ENCODE measurements around the gene EPHA1. TPM values are rescaled to one million over a fixed set of nuclear protein-coding genes. Genes with fewer than 3 reads are reported as not detected.
A peak's percentile ranks its signal among the peaks of the same experiment; 100 is the strongest.

EPHA1 gene
- total and polyA plus RNA-seq, 2 of the 4 experiments (the other 2 are of a cell fraction), result 0.10 TPM; not detected in 1

DNA sequence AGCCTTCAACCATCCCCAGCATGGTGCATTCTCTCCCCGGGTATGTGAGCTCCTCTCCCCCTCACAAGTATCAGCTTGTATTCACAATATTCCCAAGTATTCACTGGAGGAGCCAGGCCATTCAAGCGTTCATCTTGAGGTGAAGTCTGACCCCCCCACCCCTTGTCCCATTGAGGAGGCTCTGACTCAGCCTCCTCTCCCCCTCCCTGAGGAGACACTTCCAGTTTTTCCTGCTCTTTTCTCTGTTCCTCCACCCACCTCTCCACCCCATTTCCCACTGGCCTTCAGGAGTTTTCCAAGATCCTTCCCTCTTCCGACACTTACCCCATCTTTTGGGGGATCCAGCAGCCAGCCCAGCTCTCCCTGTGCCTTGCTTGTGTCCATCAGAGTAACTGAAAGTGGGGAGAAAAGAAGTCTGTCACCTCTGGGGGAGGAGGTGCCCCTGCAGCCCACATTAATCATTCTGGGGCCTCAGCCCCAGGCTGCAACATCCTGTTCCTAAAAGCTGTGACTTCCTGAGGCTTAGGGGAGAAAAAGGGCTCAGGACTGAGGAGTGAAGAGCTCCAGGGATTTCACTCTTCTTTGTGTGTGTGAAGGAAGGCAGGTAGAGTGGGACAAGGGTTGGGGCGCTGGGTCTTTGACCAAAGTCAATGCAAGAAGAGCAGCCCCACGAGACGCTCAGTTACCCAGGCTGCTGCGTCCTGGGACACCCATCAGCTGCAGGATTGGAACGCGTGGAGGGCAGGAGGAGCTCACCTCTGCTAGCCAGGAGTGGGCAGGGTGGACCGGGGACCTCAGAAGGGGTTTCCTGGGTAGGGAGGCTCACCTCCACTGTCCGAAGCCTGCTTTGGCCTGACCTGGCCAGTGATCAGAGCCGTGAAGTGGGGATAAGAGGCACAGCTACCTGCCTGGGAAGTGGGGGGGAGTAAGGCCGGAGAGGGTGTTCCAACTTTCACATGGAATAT, 1.1 kb downstream of the EPHA1 start:
- H2AK5ac ChIP-seq (ENCODE audit: low read depth, low read length), result no peak overlapping the region
- intact Hi-C loops (cut with micrococcal nuclease), result no loop called here
- no peaks in the 10 kb centered on the region; the same call in 1 of the 2 replicates for H3K27me3 ChIP-seq (ENCODE audit: control insufficient read depth, insufficient read depth, low read length)
- in situ Hi-C loops (cut with MboI; ENCODE audit: low sequenced_read_pairs), result no loop called here
- H2BK120ac ChIP-seq (ENCODE audit: low read depth, low read length), result no peak overlapping the region
- no peaks in the 10 kb centered on the region for H3K79me1 ChIP-seq (ENCODE audit: low read depth in 1 of 2, low read length in 2 of 2)
- H4K91ac ChIP-seq (ENCODE audit: insufficient read depth, low read depth, low read length), result no peak overlapping the region
- H3K56ac ChIP-seq (ENCODE audit: extremely low read depth, insufficient read depth, low read length), result no peak overlapping the region
- no peak overlapping the region for H2BK20ac ChIP-seq (ENCODE audit: low read depth, low read length)
- no peak overlapping the region for H3K27ac ChIP-seq (ENCODE audit: insufficient read depth, low read length)
- H2AK9ac ChIP-seq (replicated peaks; ENCODE audit: low read depth, low read length, poor library complexity), result peak overlapping the region; percentile 50
- no peak overlapping the region for H2BK15ac ChIP-seq (ENCODE audit: low read depth, low read length)
- dilution Hi-C loops (cut with HindIII; ENCODE audit: low sequenced_read_pairs, unreplicated experiment), result no loop called here
- BruUV-seq (replicated peaks), result no TSS peak
- ATAC-seq (ENCODE audit: low read depth), result no peak
- H3K4ac ChIP-seq (ENCODE audit: low read depth, low read length), result no peak overlapping the region
- no peak for DNase-seq
- H2BK5ac ChIP-seq (ENCODE audit: low read depth, low read length, poor library complexity, severe bottlenecking), result no peak overlapping the region
- ChIA-PET CTCF (interaction anchor here (0.8 to 1.8 kb wide), 3 partner anchors 9 to 168 kb away, joined by 3 to 6 read pairs (median 5); partner anchors contain the start of gene GSTK1), POLR2A (ENCODE audit: unreplicated experiment) (no interaction called here)
- no peak overlapping the region for H3K23ac ChIP-seq (ENCODE audit: low read depth, low read length)
- 74% methylated on average over 5 of the region's 13 CpGs; no CpG with 5 or more reads in 1 of the 2 experiments for WGBS, 2 experiments (ENCODE audit: extremely low coverage in 2 of 2, insufficient read length in 1 of 2)
- no peak overlapping the region for H3K14ac ChIP-seq (replicated peaks; ENCODE audit: low read depth, low read length)
- H2AFZ ChIP-seq (replicated peaks; ENCODE audit: low read length, poor library complexity), result peak overlapping the region; percentile 70
- no peaks in the 10 kb centered on the region for H3K36me3 ChIP-seq (ENCODE audit: control insufficient read depth, insufficient read depth, low read length)
- no peaks in the 10 kb centered on the region for H3K9me1 ChIP-seq (ENCODE audit: insufficient read depth, low read length)
- H3K4me3 ChIP-seq (ENCODE audit: insufficient read depth, low read depth, low read length), result no peak overlapping the region
- no peak overlapping the region for H4K8ac ChIP-seq (ENCODE audit: low read depth in 2 of 2, low read length in 2 of 2)
- no peak overlapping the region for H3K9ac ChIP-seq (ENCODE audit: low read depth, low read length)
- no peak overlapping the region for H3K18ac ChIP-seq (ENCODE audit: low read depth, low read length)
- no peak for TF ChIP-seq BHLHE40 (IDR thresholded peaks at IDR 0.05; ENCODE audit: low read depth, low read length)
- TF ChIP-seq CEBPB (IDR thresholded peaks at IDR 0.05; ENCODE audit: low read depth, low read length), result no peak
- no peak for TF ChIP-seq RCOR1 (IDR thresholded peaks at IDR 0.05; ENCODE audit: insufficient replicate concordance, low read length)
- no peak for TF ChIP-seq RAD21 (IDR thresholded peaks at IDR 0.05; ENCODE audit: low read length)
- H4K5ac ChIP-seq (ENCODE audit: low read depth, low read length), result no peak overlapping the region
- H3K9me3 ChIP-seq (ENCODE audit: control insufficient read depth, insufficient read depth, low read length), result no peaks in the 10 kb centered on the region
- H3K4me2 ChIP-seq (ENCODE audit: low read depth, low read length), result no peak overlapping the region
- no peaks in the 10 kb centered on the region for H4K20me1 ChIP-seq (ENCODE audit: insufficient read depth, low read length)
- H3K4me1 ChIP-seq (ENCODE audit: control insufficient read depth, insufficient read depth, low read length), result peaks cover 12% of the 10 kb centered on the region; the same call in 1 of the 2 replicates

Measured in IMR-90 (cell line).